C4-2B (cell line): Measurements from ENCODE around the gene BCLAF1.

ENCODE experiments used
- H3K27ac ChIP-seq: fragments of 450-650 bp; 2 replicates; pipeline ENCODE4 v1.5.1; 2017
- ZFX ChIP-seq: fragments of 450-650 bp; IDR thresholded peaks from 2 replicates; pipeline ENCODE4 v1.6.1; 2017
- TF ChIP-seq, protein P1 (sequence below): fragments of 450-650 bp; conservative IDR thresholded peaks from 2 replicates; pipeline ENCODE4 v1.5.1; 2017; ENCODE audit warnings: mild to moderate bottlenecking

Gene BCLAF1

GRCh38 chr6:136244061-136244616 lies 45.5 kb downstream of the BCLAF1 start:
- TF ChIP-seq, protein P1, sequence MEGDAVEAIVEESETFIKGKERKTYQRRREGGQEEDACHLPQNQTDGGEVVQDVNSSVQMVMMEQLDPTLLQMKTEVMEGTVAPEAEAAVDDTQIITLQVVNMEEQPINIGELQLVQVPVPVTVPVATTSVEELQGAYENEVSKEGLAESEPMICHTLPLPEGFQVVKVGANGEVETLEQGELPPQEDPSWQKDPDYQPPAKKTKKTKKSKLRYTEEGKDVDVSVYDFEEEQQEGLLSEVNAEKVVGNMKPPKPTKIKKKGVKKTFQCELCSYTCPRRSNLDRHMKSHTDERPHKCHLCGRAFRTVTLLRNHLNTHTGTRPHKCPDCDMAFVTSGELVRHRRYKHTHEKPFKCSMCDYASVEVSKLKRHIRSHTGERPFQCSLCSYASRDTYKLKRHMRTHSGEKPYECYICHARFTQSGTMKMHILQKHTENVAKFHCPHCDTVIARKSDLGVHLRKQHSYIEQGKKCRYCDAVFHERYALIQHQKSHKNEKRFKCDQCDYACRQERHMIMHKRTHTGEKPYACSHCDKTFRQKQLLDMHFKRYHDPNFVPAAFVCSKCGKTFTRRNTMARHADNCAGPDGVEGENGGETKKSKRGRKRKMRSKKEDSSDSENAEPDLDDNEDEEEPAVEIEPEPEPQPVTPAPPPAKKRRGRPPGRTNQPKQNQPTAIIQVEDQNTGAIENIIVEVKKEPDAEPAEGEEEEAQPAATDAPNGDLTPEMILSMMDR: no peak
- TF ChIP-seq ZFX: no peak
- no peak overlapping the region for H3K27ac ChIP-seq

GRCh38 chr6:136236466-136237293 lies 53.0 kb downstream of the BCLAF1 start:
- H3K27ac ChIP-seq: no peak overlapping the region
- no peak for TF ChIP-seq ZFX
- TF ChIP-seq, protein P1: no peak

DNA sequence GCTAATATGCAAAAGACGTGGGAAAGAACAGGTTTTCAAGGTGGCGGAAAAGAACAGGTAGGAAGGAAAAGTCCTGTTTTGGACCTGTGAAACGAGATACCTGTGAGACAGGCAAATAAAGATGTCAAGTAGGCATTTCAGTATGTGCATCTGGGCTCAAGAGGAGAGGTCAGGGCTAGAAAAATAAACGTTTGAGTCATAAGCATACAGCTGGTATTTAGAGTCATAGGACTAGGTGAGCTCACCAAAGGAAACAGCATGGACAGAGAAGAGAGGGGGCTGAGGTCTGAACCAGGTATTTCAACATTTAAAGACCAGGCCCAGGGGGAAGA lies 54.4 kb downstream of the BCLAF1 start:
- TF ChIP-seq, protein P1: no peak
- TF ChIP-seq ZFX: no peak
- H3K27ac ChIP-seq: no peak overlapping the region

- H3K27ac ChIP-seq: no peak overlapping the region
- TF ChIP-seq, protein P1: no peak
- TF ChIP-seq ZFX: no peak
Measured at GRCh38 chr6:136232701-136233100, 56.9 kb downstream of the BCLAF1 start.

GRCh38 chr6:136230219-136230853 lies 59.3 kb downstream of the BCLAF1 start:
- no peak for TF ChIP-seq ZFX
- TF ChIP-seq, protein P1: no peak
- H3K27ac ChIP-seq: no peak overlapping the region

DNA sequence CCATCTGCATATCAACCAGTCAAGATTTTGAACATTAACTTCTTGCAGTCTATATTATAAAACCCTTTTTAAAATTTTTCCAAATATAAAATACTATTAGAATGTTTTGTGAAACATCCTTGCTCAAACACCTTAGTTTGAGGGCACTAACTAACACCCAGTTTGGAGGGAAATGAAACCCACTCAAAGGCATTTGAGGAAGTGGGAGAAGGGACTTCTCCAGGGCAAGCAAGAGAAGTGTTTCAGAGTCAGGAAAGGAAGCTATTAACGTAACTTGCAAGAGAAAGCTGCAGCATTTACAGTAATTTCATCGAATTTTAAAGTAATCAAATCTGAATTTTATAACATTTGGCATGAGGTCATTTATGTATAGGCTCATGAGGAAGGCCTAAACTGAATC lies 60.8 kb downstream of the BCLAF1 start:
- H3K27ac ChIP-seq: no peak overlapping the region
- TF ChIP-seq, protein P1: no peak

- TF ChIP-seq, protein P1: no peak
- TF ChIP-seq ZFX: no peak
Measured at GRCh38 chr6:136226674-136227377, 62.8 kb downstream of the BCLAF1 start.

More at GRCh38 chr6:136226674-136227377, 62.8 kb downstream of the BCLAF1 start:
- H3K27ac ChIP-seq: no peak overlapping the region
